Suprapubic skin (tissue), 4 donors: ENCODE data around the gene LUZP4.

Source experiments
- CTCF ChIP-seq, 2 donors: fragments of 200-600 bp in 1 of 2; fragments of 450-650 bp in 1 of 2; sonication (generic) in 1 of 2; IDR thresholded peaks; one replicate each; pipeline ENCODE4 v1.5.1; 2016 to 2019; ENCODE audit warnings: antibody characterized with exemption in 2 of 2, mild to moderate bottlenecking in 1 of 2, moderate library complexity in 1 of 2
- POLR2A ChIP-seq, 2 donors: fragments of 450-650 bp; IDR thresholded peaks; one replicate each; pipeline ENCODE4 v1.6.1; 2017; ENCODE audit warnings: antibody characterized with exemption in 2 of 2, mild to moderate bottlenecking in 2 of 2, moderate library complexity in 2 of 2
- POLR2AphosphoS5 ChIP-seq, 3 donors: sonication (generic); formaldehyde crosslinking; IDR thresholded peaks; one replicate each; pipeline ENCODE4 v1.6.1; 2017; ENCODE audit warnings: antibody characterized with exemption in 3 of 3

GRCh38 chrX:115318139-115318538 is 28.6 kb downstream of the LUZP4 start:
- TF ChIP-seq POLR2A (IDR thresholded peaks at IDR 0.05), result no peak
- no peak for TF ChIP-seq CTCF (IDR thresholded peaks at IDR 0.05)
- no peak for TF ChIP-seq POLR2AphosphoS5 (IDR thresholded peaks at IDR 0.05)
